GM18520 (cell line): ENCODE measurements around the gene PRIM1.
"Not testable (repeated sequence)": the region's sequence is repeated elsewhere in the genome, so short reads cannot be mapped to it uniquely, and the experiment has no call there.

ENCODE experiments used
- ATAC-seq: cut with Tn5 transposase; IDR thresholded peaks from one replicate; pipeline ENCODE4 v1.9.1; 2021; ENCODE audit not compliant: unreplicated experiment

Gene PRIM1

DNA sequence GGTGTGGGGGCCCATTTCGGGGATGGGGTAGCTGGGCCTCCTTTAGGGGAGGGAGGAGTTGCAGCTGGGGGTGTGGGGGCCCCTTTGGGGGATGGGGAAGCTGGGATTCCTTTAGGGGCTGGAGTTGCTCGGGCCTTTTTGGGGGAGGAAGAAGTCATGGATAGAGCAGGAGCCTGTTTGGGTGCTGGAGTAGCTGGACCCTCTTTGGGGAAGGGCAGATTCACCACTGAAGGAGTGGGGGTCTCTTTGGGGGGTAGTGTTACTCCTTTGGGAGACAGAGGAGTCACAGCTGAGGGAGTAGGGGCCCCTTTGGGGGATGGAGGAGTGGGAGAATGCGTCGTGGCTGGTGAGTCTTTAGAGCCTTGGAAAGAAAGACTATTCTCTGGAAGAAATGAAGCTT, 33.5 kb downstream of the PRIM1 start:
- ATAC-seq = no peak

DNA sequence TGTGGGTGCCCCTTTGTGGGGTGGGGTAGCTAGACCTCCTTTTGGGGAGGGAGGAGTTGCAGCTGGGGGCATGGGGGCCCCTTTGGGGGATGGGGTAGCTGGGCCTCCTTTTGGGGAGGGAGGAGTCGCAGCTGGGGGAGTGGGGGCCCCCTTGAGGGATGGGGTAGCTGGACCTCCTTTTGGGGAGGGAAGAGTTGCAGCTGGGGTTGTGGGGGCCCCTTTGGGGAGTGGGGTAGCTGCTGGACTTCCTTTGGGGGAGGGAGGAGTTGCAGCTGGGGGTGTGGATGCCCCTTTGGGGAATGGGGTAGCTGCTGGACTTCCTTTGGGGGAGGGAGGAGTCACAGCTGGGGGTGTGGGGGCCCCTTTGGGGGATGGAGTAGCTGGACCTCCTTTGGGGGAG, 34.0 kb downstream of the PRIM1 start:
- ATAC-seq = no peak

DNA sequence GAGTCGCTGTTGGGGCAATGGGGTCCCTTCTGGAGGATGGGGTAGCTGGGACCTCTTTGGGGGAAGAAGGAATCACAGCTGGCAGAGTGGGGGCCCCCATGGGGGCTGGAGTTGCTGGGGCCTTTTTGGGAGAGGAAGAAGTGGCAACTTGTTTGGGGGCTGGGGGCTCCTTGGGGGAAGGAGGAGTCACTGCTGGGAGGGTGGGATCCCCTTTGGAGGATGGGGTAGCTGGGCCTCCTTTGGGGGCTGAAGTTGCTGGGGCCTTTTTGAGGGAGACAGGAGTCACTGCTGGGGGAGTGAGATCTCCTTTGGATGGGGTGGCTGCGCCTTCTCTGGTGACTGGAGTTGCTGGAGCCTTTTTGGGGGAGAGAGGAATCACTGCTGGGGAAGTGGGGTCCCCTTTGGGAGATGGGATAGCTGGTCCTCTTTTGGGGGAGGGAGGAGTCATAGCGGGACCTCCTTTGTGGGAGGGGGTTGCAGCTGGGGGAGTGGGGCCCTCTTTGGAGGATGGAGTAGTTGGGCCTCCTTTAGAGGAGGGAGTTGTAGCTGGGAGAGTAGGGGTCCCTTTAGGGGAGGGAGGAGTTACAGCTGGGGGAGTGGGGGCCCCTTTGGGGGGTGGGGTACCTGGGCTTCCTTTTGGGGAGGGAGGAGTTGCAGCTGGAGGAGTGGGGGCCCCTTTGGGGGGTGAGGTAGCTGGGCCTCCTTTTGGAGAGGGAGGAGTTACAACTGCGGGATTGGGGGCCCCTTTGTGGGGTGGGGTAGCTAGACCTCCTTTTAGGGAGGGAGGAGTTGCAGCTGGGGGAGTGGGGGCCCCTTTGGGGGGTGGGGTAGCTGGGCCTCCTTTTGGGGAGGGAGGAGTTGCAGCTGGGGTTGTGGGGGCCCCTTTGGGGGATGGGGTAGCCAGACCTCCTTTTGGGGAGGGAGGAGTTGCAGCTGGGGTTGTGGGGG, 34.9 kb downstream of the PRIM1 start:
- no peak for ATAC-seq

DNA sequence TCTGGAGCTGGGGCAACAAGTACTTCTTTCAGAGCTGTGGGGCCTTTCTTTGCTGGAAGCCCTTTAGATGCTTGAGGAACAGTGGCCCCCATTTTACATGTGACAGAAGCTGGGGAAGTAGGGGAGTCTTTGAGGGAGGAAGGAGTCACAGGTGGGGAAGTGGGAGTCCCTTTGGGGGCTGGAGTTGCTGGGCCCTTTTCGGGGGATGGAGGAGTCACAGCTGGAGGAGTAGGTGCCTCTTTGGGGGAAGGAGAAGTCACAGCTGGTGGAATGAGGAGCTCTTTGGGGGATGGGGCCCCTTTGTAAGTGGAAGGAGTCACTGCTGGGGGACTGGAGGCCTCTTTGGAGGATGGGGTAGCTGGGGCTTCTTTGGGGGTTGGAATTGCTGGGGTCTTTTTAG, 35.7 kb downstream of the PRIM1 start:
- ATAC-seq = no peak

DNA sequence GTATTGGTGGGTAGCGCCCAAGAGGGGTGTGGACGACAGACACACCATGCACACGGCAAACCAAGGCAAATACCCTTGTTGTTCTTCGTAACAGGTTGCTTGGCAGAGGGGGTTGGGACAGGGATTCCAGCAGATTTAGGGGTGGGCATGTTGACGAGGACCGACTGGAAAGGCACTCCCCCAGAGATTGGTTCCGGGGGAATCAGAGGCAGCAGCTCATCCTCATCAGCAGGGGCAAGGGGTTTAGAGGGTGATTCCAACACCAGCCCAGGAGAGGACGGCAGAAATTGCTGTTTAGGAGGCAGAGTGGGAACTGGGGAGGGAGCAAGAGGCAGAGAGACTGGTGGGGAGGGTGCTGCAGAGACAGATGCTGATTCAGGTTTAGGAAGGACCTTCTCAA, 36.3 kb downstream of the PRIM1 start:
- ATAC-seq = no peak

DNA sequence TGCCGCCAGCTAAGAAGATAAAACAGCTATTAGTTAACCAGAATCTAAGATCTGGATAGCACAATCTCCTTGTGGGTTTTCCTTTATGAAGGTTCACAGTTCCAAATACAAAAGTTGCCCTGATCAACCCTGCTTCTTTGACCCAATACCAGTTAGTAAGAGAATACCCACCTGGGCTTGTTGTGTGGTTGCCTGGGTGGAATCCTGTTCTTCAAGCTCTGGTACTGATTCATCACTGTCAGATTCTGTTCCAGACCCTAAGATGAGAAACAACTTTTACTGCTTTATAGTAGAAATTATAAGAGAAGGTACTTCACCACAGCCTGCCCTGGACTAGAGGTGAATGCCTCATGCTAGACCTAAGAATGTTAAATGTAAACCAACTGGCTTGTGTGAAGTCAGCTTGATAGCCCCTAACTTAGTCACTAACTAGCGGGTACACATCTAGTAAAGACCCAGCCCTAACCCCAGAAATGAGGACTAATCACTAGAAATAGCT, 37.6 kb downstream of the PRIM1 start:
- ATAC-seq = no peak

DNA sequence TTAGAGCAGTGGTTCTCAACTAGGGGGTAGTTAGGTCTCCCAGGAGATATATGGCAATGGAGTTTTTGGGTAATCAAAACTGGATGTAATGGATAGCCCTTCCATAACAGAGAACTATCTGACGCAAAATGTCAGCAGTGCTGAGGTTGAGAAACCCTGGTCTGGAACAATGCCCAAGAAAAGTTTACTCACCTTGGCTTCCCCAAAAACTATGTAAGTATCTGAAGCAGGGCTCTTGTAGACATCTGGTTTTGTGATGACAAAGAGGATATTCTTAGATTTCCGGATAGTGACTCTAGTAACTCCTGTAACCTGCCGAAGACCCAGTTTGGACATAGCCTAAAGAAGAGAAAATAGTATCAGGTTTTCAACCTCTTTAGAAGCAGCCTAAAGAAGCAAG, 38.8 kb downstream of the PRIM1 start:
- no peak for ATAC-seq

DNA sequence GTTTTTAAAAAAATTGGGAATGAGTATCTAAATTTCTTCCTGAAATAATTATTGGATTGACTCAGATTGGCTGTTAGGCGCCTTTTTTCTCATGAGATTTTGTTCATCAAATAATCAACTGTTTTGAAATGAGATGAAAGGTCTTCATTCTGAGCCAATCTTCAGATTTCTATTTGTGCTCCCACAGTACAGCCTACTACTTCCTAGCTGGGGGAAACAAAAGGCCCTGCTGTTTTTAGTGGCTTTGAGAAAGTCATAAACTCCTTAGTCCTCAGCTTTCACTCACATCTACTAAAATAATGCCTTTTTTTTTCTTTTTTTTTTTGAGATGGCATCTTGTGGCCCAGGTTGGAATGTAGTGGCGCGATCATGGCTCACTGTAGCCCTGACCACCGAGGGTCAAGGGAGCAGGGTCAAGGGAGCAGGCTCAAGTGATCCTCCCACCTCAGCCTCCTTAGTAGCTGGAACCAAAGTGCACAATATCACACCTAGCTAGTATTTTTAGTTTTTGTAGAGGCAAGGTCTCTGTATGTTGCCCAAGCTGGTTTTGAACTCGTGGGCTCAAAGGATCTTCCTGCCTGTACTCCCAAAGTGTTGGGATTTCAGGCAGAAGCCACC, 42.3 kb downstream of the PRIM1 start:
- no peak for ATAC-seq

DNA sequence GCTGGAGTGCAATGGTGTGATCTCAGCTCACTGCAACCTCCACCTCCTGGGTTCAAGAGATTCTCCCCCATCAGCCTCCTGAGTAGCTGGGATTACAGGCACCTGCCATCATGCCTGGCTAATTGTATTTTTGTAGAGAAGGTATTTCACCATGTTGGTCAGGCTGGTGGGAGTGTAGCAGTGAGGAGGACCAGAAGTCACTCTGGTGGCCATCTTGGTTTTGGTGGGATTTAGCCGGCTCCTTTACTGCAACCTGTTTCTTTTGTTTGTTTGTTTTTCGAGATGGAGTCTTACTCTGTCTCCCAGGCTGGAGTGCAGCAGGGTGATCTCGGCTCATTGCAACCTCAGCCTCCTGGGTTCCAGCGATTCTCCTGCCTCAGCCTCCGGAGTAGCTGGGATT, 47.6 kb downstream of the PRIM1 start:
- not testable (repeated sequence) for ATAC-seq

DNA sequence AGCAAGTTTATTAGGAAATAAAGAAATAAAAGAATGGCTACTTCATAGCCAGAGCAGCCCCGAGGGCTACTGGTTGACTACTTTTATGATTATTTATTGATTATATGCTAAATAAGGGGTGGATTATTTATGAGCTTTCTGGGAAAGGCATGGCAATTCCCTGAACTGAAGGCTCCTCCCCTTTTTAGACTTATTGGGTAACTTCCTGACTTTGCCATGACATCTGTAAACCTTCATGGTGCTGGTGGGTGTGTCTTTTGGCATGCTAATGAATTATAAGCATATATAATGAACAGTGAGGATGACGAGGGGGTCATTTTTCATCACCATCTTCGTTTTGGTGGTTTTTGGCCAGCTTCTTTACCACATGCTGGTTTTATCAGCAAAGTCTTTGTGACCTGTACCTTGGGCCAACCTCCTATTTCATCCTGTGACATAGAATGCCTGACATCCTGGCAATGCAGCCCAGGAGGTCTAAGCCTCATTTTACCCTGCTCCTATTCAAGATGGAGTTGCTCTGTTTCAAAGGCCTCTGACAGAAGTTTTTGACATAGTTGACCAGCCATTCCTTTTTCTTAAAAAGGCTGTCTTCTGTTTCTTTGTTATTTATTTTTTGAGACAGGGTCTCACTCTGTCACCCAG, 53.0 kb downstream of the PRIM1 start:
- no peak for ATAC-seq

DNA sequence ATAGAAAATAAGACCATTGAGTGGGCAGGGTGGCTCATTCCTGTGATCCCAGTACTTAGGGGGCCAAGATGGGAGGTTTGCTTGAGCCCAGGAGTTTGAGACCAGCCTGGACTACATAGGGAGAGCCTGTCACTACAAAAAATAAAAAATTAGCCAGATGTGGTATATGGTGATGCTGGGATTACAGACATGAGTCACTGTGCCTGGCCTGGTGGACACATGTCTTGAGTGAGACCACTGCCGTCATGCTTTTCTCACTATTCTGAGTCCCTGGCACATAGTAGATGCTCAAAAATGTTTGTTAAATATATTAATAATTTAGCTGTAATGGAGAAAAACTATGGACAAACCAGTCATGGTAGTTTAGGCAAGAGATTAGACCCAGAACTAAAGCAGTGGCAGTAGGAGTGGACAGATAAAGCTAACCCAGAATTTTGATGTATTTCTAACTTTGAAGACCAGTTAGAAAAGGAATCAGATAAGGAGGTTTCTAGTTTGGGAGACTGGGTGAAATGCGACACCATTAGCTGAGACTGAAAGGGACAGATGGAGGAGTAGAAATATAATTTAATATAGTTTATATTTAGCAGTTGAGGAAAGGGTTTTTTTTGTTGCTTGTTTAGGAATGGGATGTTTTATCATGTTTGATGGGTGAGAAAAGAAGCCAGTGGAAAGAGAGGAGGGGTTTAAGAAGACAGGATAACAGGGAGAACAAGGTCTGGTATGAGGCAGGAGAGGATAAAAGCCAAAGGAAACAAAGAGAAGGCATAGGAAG, 56.6 kb downstream of the PRIM1 start:
- ATAC-seq = no peak

DNA sequence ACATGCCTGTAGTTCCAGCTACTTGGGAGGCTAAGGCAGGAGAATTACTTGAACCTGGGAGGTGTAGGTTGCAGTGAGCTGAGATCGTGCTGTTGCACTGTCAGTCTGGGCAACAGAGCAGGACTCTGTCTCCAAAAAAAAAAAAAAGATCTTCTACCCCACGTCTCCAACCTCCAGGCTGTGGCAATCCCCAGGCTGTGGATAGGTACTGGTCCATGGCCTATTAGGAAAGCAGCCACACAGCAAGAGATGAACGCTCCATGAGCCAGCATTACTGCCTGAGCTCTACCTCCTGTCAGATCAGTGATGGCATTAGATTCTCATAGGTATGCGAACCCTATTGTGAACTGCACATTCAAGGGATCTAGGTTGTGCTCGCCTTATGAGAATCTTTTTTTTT, 58.0 kb downstream of the PRIM1 start:
- no peak for ATAC-seq

DNA sequence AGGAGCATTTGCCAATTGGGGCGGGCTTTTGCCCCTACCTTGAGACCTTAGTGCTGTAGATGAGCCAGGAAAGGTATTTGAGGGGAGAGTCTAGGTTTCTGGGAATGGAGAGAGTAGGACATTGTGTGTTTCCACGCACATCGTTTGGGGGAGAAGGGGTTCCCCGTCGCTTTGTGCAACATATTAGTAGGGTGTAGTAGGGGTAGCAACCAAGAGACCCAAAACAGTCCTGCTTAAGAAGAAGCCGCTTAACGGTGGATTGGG, 63.3 kb downstream of the PRIM1 start:
- ATAC-seq = no peak

DNA sequence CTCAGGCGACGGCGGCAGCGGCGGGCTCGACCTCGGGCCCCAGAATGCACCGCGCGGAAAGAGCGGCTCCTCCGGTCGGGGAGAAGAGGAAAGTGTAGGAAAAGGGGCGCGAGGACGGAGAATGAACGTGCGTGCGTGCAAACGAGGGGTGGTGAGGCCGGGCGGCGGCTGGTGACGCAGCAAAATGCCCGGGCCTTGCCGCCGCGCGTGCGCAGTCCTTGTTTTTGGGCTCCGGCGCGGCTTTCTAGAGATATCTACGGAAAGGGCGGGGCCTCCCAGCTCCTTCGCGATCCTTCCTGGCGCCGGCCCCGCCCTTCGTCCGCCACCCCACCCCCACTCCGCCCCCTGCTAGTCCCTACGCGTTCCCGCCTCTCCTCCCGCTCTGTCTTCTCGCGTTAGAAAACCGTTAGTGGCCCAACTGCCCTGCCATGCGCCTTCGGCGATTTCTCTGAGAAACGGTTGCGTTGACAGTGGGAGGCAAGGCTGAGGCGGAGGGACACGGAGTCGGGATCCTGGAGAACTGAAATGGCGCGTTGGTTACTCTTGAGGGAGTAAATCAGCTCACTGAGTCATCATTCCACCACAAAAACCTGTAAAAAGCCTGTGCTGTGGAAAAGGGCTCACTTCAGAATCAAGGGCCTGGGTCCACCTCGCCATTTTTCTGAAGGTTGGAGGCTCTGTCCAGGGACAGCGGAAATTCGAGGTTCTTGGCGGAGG, 63.8 kb downstream of the PRIM1 start, which contains the start of gene PTGES3:
Gene PTGES3 (minus strand): TSS at position 156 of the 717 bp plus-strand sequence. CDS start 285 bp downstream, outside the sequence.
- peak; percentile 55 for ATAC-seq

DNA sequence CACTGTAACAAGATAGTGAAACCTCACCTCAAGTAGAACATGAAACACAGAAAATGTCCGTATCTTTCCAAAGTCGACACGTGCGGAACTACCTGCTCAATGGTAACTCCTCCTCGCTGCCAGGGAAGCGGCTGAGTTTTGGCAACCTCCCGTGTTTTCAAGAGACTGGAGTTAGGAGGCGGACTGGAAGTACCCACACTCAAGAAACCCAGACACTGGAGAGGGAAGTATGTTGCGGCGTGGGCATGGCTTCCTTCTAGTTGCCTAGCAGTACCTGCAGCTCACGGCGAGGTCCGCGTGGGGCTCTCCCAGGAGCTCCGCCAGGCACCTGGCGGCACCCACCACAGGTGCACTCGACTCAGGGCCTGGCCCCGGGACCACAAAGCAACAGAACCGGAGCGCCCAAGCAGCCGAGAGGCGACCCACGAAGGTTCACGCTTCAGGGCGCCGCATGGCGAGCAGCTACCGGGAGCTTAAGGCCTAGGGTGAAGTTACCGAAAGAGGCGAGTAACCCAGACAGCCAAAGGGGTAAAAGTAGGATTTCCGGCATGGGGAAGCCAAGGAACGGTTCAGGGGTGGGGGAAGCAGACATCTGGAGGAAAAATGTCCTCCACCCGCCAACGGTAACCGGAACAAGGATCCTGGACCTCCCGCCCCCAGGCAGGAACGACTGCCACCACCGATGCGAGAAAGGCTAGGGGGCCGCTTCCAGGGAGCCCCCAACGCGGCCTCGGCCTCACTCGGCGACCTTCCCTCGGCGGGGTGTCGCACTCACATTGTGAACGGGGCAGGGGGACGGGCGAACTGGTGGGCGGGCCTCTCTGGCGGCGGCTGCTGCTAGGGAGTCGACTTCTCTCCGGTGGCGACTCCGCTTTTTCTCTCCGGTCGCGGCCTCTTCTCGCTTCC, 64.6 kb downstream of the PRIM1 start:
- no peak for ATAC-seq

DNA sequence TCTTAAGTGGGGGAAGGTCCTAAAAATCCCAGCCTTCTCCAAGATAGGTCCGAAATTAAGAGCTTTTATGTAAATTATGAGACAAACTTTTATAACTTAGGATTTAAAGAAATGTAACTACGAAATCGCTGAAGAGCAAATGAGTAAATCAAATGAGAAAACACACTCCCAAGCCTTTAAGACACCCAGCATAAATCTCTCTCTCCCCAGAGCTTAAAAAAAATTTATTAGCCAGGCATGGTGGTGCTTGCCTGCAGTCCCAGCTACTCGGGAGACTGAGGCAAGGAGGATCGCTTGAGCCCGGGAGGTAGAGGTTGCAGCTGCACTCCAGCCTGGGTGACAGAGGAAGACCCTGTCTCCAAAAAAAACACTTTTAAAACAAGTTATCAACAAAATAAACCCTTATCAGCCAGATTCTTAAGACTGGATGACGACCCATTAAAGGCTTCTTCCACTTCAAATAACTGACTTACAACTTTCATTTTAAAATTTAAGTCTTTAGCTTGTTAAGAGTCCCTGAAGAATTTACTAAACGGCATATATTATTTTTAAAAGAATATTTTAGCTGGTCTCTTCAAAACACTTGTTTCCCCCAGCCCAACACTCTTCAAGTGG, 67.3 kb downstream of the PRIM1 start:
- no peak for ATAC-seq

DNA sequence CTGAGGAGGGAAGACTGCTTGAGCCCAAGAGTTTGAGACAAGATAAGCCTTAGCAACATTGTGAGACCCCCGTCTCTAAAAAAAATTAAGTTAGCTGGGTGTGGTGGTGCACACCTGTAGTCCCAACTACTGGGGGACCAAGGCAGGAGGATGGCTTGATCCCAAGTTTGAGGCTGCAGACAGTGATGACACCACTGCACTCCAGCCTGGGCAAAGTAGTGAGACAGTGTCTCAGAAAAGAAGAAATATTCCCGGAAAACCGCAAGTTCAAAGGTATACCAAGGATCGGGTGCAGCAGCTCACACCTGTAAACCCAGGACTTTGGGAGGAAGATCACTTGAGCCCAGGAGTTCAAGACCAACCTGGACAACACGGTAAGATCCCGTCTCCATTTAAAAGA, 69.8 kb downstream of the PRIM1 start:
- no peak for ATAC-seq
